ENCODE measurements around the gene PAK5.
"Not testable (repeated sequence)": the region's sequence is repeated elsewhere in the genome, so short reads cannot be mapped to it uniquely, and the experiment has no call there.

PAK5 gene

GRCh38 chr20:9646375-9646774, 192.5 kb downstream of the PAK5 start:
- no peak for TF ChIP-seq CTCF (IDR thresholded peaks at IDR 0.05; ENCODE audit: low read depth, low read length)
- no peak for DNase-seq (ENCODE audit: extremely low read depth, low read depth)

- no peak for TF ChIP-seq CTCF (IDR thresholded peaks at IDR 0.05; ENCODE audit: low read depth, low read length)
- DNase-seq (ENCODE audit: extremely low read depth, low read depth), result no peak
Observed at GRCh38 chr20:9642882-9643281, 196.0 kb downstream of the PAK5 start.

- DNase-seq (ENCODE audit: extremely low read depth, low read depth), result not testable (repeated sequence)
Observed at GRCh38 chr20:9641499-9642000, 197.3 kb downstream of the PAK5 start.

GRCh38 chr20:9637889-9638288, 201.0 kb downstream of the PAK5 start:
- no peak for TF ChIP-seq CTCF (IDR thresholded peaks at IDR 0.05; ENCODE audit: low read depth, low read length)
- DNase-seq (ENCODE audit: extremely low read depth, low read depth), result no peak

GRCh38 chr20:9635750-9636149, 203.1 kb downstream of the PAK5 start:
- DNase-seq (ENCODE audit: extremely low read depth, low read depth), result no peak
- no peak for TF ChIP-seq CTCF (IDR thresholded peaks at IDR 0.05; ENCODE audit: low read depth, low read length)

GRCh38 chr20:9634327-9634726, 204.5 kb downstream of the PAK5 start:
- TF ChIP-seq CTCF (IDR thresholded peaks at IDR 0.05; ENCODE audit: low read depth, low read length), result no peak
- no peak for DNase-seq (ENCODE audit: extremely low read depth, low read depth)

GRCh38 chr20:9632991-9633390, 205.9 kb downstream of the PAK5 start:
- no peak for DNase-seq (ENCODE audit: extremely low read depth, low read depth)
- no peak for TF ChIP-seq CTCF (IDR thresholded peaks at IDR 0.05; ENCODE audit: low read depth, low read length)

GRCh38 chr20:9632265-9632664, 206.6 kb downstream of the PAK5 start:
- no peak for DNase-seq (ENCODE audit: extremely low read depth, low read depth)
- no peak for TF ChIP-seq CTCF (IDR thresholded peaks at IDR 0.05; ENCODE audit: low read depth, low read length)

All from AG09319 (cell line).